Smooth muscle cell (in vitro differentiated cells): ENCODE results near the gene TIMP1. TPM values are rescaled to one million over a fixed set of nuclear protein-coding genes. Genes with fewer than 3 reads are reported as not detected.

Experiments used
- DNase-seq: peaks from one replicate; lab custom pipeline; 2025; ENCODE audit not compliant: unreplicated experiment; lab: John Stamatoyannopoulos, UW
- H2AFZ ChIP-seq: fragments of 200-600 bp; sonication (generic); 2 replicates; pipeline ENCODE4 v1.6.0; 2016; ENCODE audit warnings: antibody characterized with exemption, low read depth, mild to moderate bottlenecking
- H3F3A ChIP-seq: fragments of 200-600 bp; sonication (generic); 2 replicates; pipeline ENCODE4 v1.6.0; 2017; ENCODE audit warnings: antibody characterized with exemption, low read depth
- H3K27ac ChIP-seq: fragments of 200-600 bp; sonication (generic); 2 replicates; pipeline ENCODE4 v1.5.1; 2016; ENCODE audit warnings: low read depth, mild to moderate bottlenecking
- H3K27me3 ChIP-seq: fragments of 200-600 bp; sonication (generic); 2 replicates; pipeline ENCODE4 v1.6.1; 2016; ENCODE audit warnings: low read depth, mild to moderate bottlenecking
- H3K36me3 ChIP-seq: fragments of 200-600 bp; sonication (generic); 2 replicates; pipeline ENCODE4 v1.5.1; 2016; ENCODE audit warnings: low read depth
- H3K4me1 ChIP-seq: fragments of 200-600 bp; sonication (generic); 2 replicates; pipeline ENCODE4 v1.5.1; 2016; ENCODE audit warnings: low read depth
- H3K4me2 ChIP-seq: fragments of 200-600 bp; sonication (generic); 2 replicates; pipeline ENCODE4 v1.6.0; 2016; ENCODE audit warnings: mild to moderate bottlenecking
- H3K4me3 ChIP-seq: fragments of 200-600 bp; sonication (generic); 2 replicates; pipeline ENCODE4 v1.5.1; 2016; ENCODE audit warnings: mild to moderate bottlenecking
- H3K79me2 ChIP-seq: fragments of 200-600 bp; sonication (generic); 2 replicates; pipeline ENCODE4 v1.6.0; 2016; ENCODE audit warnings: low read depth, mild to moderate bottlenecking
- H3K9ac ChIP-seq: fragments of 200-600 bp; sonication (generic); 2 replicates; pipeline ENCODE4 v1.6.0; 2016; ENCODE audit warnings: low read depth
- H3K9me3 ChIP-seq: fragments of 200-600 bp; sonication (generic); replicated peaks from 2 replicates; pipeline ENCODE4 v1.5.1; 2016; ENCODE audit warnings: low read depth
- H4K20me1 ChIP-seq: fragments of 200-600 bp; sonication (generic); 2 replicates; pipeline ENCODE4 v1.6.0; 2016; ENCODE audit warnings: low read depth
- CTCF ChIP-seq: fragments of 200-600 bp; sonication (generic); IDR thresholded peaks from 2 replicates; pipeline ENCODE4 v1.5.1; 2017; ENCODE audit warnings: borderline replicate concordance, mild to moderate bottlenecking, antibody characterized with exemption; ENCODE audit not compliant: insufficient read depth, poor library complexity, severe bottlenecking
- WGBS: methylation state at CpG from one replicate; pipeline ENCODE4 v1.1.7; 2016; ENCODE audit warnings: low lambda C conversion rate; 5-methylcytosine and 5-hydroxymethylcytosine counted together
- polyA plus RNA-seq: library from polyadenylated mRNA; unstranded; fragments of >200 nt; fragmentation: Nextera tagmentation; extraction: Ambion mirVana; gene quantifications from 2 replicates; pipeline ENCODE4 v1.2.1, GENCODE V29; 2016
- total RNA-seq: library from RNA; depleted of rRNA; stranded (reverse); fragments of >200 nt; gene quantifications from 2 replicates; pipeline ENCODE4 v1.2.3, GENCODE V29; 2014

The TIMP1 gene
- total and polyA plus RNA-seq, 2 experiments from 2014 or later = 3,796 to 15,830 TPM

GRCh38 chrX:47619486-47620302, 37.5 kb downstream of the TIMP1 start, which contains the start of gene SYN1:
SYN1 (minus strand) TSS chrX:47619857; CDS start chrX:47619728, 129 bp downstream.
- H3K27ac ChIP-seq = no peak within 1 kb of the TSS
- no peak within 1 kb of the TSS for H3K9ac ChIP-seq
- peak within 1 kb of the TSS; percentile 39 for H3K4me3 ChIP-seq
- H3K4me2 ChIP-seq = peak within 1 kb of the TSS; percentile 77
- H4K20me1 ChIP-seq = no peaks in the 10 kb centered on the region
- no peaks in the 10 kb centered on the region for H3K4me1 ChIP-seq
- no peak for TF ChIP-seq CTCF
- H3K79me2 ChIP-seq = no peaks in the 10 kb centered on the region
- 40% methylated on average over 66 of the region's 88 CpGs for WGBS
- no peaks in the 10 kb centered on the region for H3K27me3 ChIP-seq
- no peak within 1 kb of the TSS for H2AFZ ChIP-seq
- no peaks in the 10 kb centered on the region for H3K36me3 ChIP-seq
- peak; percentile 10 for DNase-seq
- no peaks in the 10 kb centered on the region for H3F3A ChIP-seq
- no peaks in the 10 kb centered on the region for H3K9me3 ChIP-seq

- H3K9ac ChIP-seq = no peak overlapping the region
- no peak for TF ChIP-seq CTCF
These were observed 38.1 kb downstream of the TIMP1 start for GRCh38 chrX:47620303-47620685.

DNA sequence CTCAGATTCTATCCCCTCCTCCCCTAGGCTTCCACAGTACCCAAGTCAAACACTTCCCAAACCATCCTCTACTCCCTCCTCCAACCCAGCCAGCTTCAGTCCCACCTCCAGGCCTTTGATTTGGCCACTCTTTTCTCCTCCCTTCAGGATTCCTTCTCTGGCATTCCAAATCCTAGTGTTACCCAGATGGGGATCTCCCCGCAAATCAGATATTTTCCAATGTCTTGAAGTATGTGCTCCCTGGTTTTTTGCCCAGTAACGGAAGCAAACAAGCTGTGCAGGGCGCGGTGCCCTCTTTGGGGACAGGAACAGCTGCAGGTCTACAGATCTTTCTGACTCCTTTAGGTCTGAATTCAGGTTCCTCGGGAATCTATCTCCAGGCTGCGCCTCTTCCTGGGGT, 39.6 kb downstream of the TIMP1 start:
- no peak overlapping the region for H3K4me2 ChIP-seq
- H3F3A ChIP-seq = no peaks in the 10 kb centered on the region
- H3K9ac ChIP-seq = no peak overlapping the region
- H3K27ac ChIP-seq = no peak overlapping the region
- no peaks in the 10 kb centered on the region for H3K79me2 ChIP-seq
- no peaks in the 10 kb centered on the region for H3K4me1 ChIP-seq
- H3K27me3 ChIP-seq = no peaks in the 10 kb centered on the region
- no peaks in the 10 kb centered on the region for H3K9me3 ChIP-seq
- WGBS = 81% methylated on average over 6 of the region's 6 CpGs
- H2AFZ ChIP-seq = no peak overlapping the region
- TF ChIP-seq CTCF = no peak
- H3K36me3 ChIP-seq = no peaks in the 10 kb centered on the region
- no peaks in the 10 kb centered on the region for H4K20me1 ChIP-seq
- no peak overlapping the region for H3K4me3 ChIP-seq
- no peak for DNase-seq

More at GRCh38 chrX:47620303-47620685, 38.1 kb downstream of the TIMP1 start:
- H2AFZ ChIP-seq = no peak overlapping the region
- no peaks in the 10 kb centered on the region for H3K27me3 ChIP-seq
- H3K4me2 ChIP-seq = no peak overlapping the region
- no peak overlapping the region for H3K4me3 ChIP-seq
- DNase-seq = no peak
- no peaks in the 10 kb centered on the region for H4K20me1 ChIP-seq
- H3K36me3 ChIP-seq = no peaks in the 10 kb centered on the region
- WGBS = 75% methylated on average over 9 of the region's 9 CpGs
- no peaks in the 10 kb centered on the region for H3F3A ChIP-seq
- H3K27ac ChIP-seq = no peak overlapping the region
- H3K4me1 ChIP-seq = no peaks in the 10 kb centered on the region
- no peaks in the 10 kb centered on the region for H3K79me2 ChIP-seq
- no peaks in the 10 kb centered on the region for H3K9me3 ChIP-seq
